SJCRH30 (cell line): ENCODE results near the gene WDR19. TPM values are rescaled to one million over a fixed set of nuclear protein-coding genes. Genes with fewer than 3 reads are reported as not detected.
A peak's percentile ranks its signal among the peaks of the same experiment; 100 is the strongest.

Experiments
- DNase-seq, 2 experiments: peaks; one replicate each; pipeline ENCODE4 v3.0.0-alpha.2; 2015 to 2020
- H3K27ac ChIP-seq: fragments of 250-450 bp; sonication (Bioruptor Pico); 2 replicates; pipeline ENCODE4 v1.5.1; 2020; ENCODE audit warnings: mild to moderate bottlenecking, moderate library complexity
- H3K27me3 ChIP-seq: fragments of 250-450 bp; sonication (Bioruptor Pico); 2 replicates; pipeline ENCODE4 v1.5.1; 2020; ENCODE audit warnings: mild to moderate bottlenecking, moderate library complexity
- H3K36me3 ChIP-seq: fragments of 250-450 bp; sonication (Bioruptor Pico); 2 replicates; pipeline ENCODE4 v1.5.1; 2020; ENCODE audit warnings: mild to moderate bottlenecking, moderate library complexity
- H3K4me1 ChIP-seq: fragments of 250-450 bp; sonication (Bioruptor Pico); 2 replicates; pipeline ENCODE4 v1.5.1; 2020; ENCODE audit warnings: mild to moderate bottlenecking, moderate library complexity
- H3K4me3 ChIP-seq: fragments of 250-450 bp; sonication (Bioruptor Pico); 2 replicates; pipeline ENCODE4 v1.5.1; 2020; ENCODE audit warnings: mild to moderate bottlenecking, moderate library complexity
- H3K9me3 ChIP-seq: fragments of 250-450 bp; sonication (Bioruptor Pico); replicated peaks from 2 replicates; pipeline ENCODE4 v1.5.1; 2020; ENCODE audit warnings: mild to moderate bottlenecking, moderate library complexity
- total RNA-seq: library from RNA; depleted of rRNA; stranded (reverse); fragments of >200 nt; shearing (Covaris generic); gene quantifications from 2 replicates; pipeline ENCODE4 v1.2.3, GENCODE V29; 2014

Gene WDR19
- total RNA-seq, 1 experiment from 2014 or later, result 21.1 TPM

GRCh38 chr4:39302901-39303300, 120.6 kb downstream of the WDR19 start:
- Histone ChIP-seq H3K27ac (no peak overlapping the region), H3K9me3 (no peaks in the 10 kb centered on the region), H3K36me3 (peaks cover 74% of the 10 kb centered on the region), H3K4me1 (peaks cover 5% of the 10 kb centered on the region), H3K4me3 (no peak overlapping the region), H3K27me3 (no peaks in the 10 kb centered on the region)
- DNase-seq, result no peak

GRCh38 chr4:39303871-39304270, 121.5 kb downstream of the WDR19 start:
- Histone ChIP-seq H3K4me1 (peaks cover 15% of the 10 kb centered on the region), H3K27ac (no peak overlapping the region), H3K9me3 (no peaks in the 10 kb centered on the region), H3K36me3 (peaks cover 65% of the 10 kb centered on the region), H3K27me3 (no peaks in the 10 kb centered on the region), H3K4me3 (no peak overlapping the region)
- no peak for DNase-seq

- Histone ChIP-seq H3K27me3 (no peaks in the 10 kb centered on the region), H3K36me3 (peaks cover 65% of the 10 kb centered on the region), H3K4me1 (peaks cover 21% of the 10 kb centered on the region), H3K9me3 (no peaks in the 10 kb centered on the region), H3K4me3 (no peak overlapping the region), H3K27ac (no peak overlapping the region)
- DNase-seq, result no peak
These were observed 122.3 kb downstream of the WDR19 start for GRCh38 chr4:39304651-39305050.

- H3K9me3 ChIP-seq, result no peaks in the 10 kb centered on the region
- no peak overlapping the region for H3K27ac ChIP-seq
- H3K27me3 ChIP-seq, result no peaks in the 10 kb centered on the region
- H3K36me3 ChIP-seq, result peaks cover 66% of the 10 kb centered on the region
- no peak for DNase-seq
- peaks cover 19% of the 10 kb centered on the region for H3K4me1 ChIP-seq
- H3K4me3 ChIP-seq, result no peak overlapping the region
These were observed 123.8 kb downstream of the WDR19 start for GRCh38 chr4:39305912-39306677.

GRCh38 chr4:39308611-39309010, 126.3 kb downstream of the WDR19 start:
- H3K4me1 ChIP-seq, result peaks cover 17% of the 10 kb centered on the region
- H3K9me3 ChIP-seq, result no peaks in the 10 kb centered on the region
- H3K36me3 ChIP-seq, result peaks cover 59% of the 10 kb centered on the region
- H3K27ac ChIP-seq, result peak overlapping the region; percentile 63
- peak; percentile 40 to 65 for DNase-seq
- no peak overlapping the region for H3K4me3 ChIP-seq
- no peaks in the 10 kb centered on the region for H3K27me3 ChIP-seq

GRCh38 chr4:39312816-39313215, 130.5 kb downstream of the WDR19 start:
- Histone ChIP-seq H3K4me1 (peaks cover 17% of the 10 kb centered on the region), H3K27ac (no peak overlapping the region), H3K27me3 (no peaks in the 10 kb centered on the region), H3K36me3 (peaks cover 51% of the 10 kb centered on the region), H3K9me3 (no peaks in the 10 kb centered on the region), H3K4me3 (no peak overlapping the region)
- no peak for DNase-seq

GRCh38 chr4:39319676-39320075, 137.3 kb downstream of the WDR19 start:
- DNase-seq, result no peak
- Histone ChIP-seq H3K9me3 (no peaks in the 10 kb centered on the region), H3K36me3 (peaks cover 58% of the 10 kb centered on the region), H3K4me1 (0 out of 2 replicates have a peak, but pooled peaks cover 3% of the 10 kb centered on the region), H3K27ac (no peak overlapping the region), H3K4me3 (no peak overlapping the region), H3K27me3 (no peaks in the 10 kb centered on the region)

- Histone ChIP-seq H3K27me3 (no peaks in the 10 kb centered on the region), H3K27ac (no peak overlapping the region), H3K9me3 (no peaks in the 10 kb centered on the region), H3K4me1 (0 out of 2 replicates have a peak, but pooled peaks cover 3% of the 10 kb centered on the region), H3K4me3 (no peak overlapping the region), H3K36me3 (peaks cover 61% of the 10 kb centered on the region)
- DNase-seq, result no peak
These were observed 138.2 kb downstream of the WDR19 start for GRCh38 chr4:39320381-39321115.

GRCh38 chr4:39323821-39324220, 141.5 kb downstream of the WDR19 start:
- Histone ChIP-seq H3K4me1 (0 out of 2 replicates have a peak, but pooled peaks cover 3% of the 10 kb centered on the region), H3K36me3 (peaks cover 53% of the 10 kb centered on the region), H3K9me3 (no peaks in the 10 kb centered on the region), H3K27me3 (no peaks in the 10 kb centered on the region), H3K27ac (no peak overlapping the region), H3K4me3 (no peak overlapping the region)
- DNase-seq, result no peak

GRCh38 chr4:39324446-39324845, 142.1 kb downstream of the WDR19 start:
- no peak for DNase-seq

GRCh38 chr4:39324897-39325613, 142.7 kb downstream of the WDR19 start:
- Histone ChIP-seq H3K4me1 (0 out of 2 replicates have a peak, but pooled peaks cover 3% of the 10 kb centered on the region), H3K36me3 (peaks cover 42% of the 10 kb centered on the region), H3K4me3 (no peak overlapping the region), H3K27ac (no peak overlapping the region), H3K27me3 (no peaks in the 10 kb centered on the region), H3K9me3 (no peaks in the 10 kb centered on the region)
- DNase-seq, result no peak

More at GRCh38 chr4:39324446-39324845, 142.1 kb downstream of the WDR19 start:
- Histone ChIP-seq H3K4me3 (no peak overlapping the region), H3K9me3 (no peaks in the 10 kb centered on the region), H3K4me1 (0 out of 2 replicates have a peak, but pooled peaks cover 3% of the 10 kb centered on the region), H3K27me3 (no peaks in the 10 kb centered on the region), H3K27ac (no peak overlapping the region), H3K36me3 (peaks cover 47% of the 10 kb centered on the region)

GRCh38 chr4:39326468-39326977, 144.2 kb downstream of the WDR19 start:
- no peaks in the 10 kb centered on the region for H3K9me3 ChIP-seq
- no peak overlapping the region for H3K27ac ChIP-seq
- H3K4me3 ChIP-seq, result no peak overlapping the region
- no peaks in the 10 kb centered on the region for H3K27me3 ChIP-seq
- no peak for DNase-seq
- H3K4me1 ChIP-seq, result no peaks in the 10 kb centered on the region
- H3K36me3 ChIP-seq, result peaks cover 31% of the 10 kb centered on the region

GRCh38 chr4:39330353-39330752, 148.0 kb downstream of the WDR19 start:
- H3K9me3 ChIP-seq, result no peaks in the 10 kb centered on the region
- H3K36me3 ChIP-seq, result peaks cover 19% of the 10 kb centered on the region
- H3K4me1 ChIP-seq, result no peaks in the 10 kb centered on the region
- no peak for DNase-seq
- H3K27ac ChIP-seq, result no peak overlapping the region
- no peak overlapping the region for H3K4me3 ChIP-seq
- H3K27me3 ChIP-seq, result no peaks in the 10 kb centered on the region

- Histone ChIP-seq H3K36me3 (peaks cover 17% of the 10 kb centered on the region), H3K9me3 (no peaks in the 10 kb centered on the region), H3K27ac (no peak overlapping the region), H3K4me3 (no peak overlapping the region), H3K27me3 (no peaks in the 10 kb centered on the region), H3K4me1 (no peaks in the 10 kb centered on the region)
- DNase-seq, result no peak
These were observed 148.9 kb downstream of the WDR19 start for GRCh38 chr4:39331191-39331590.
